IMR-90 (cell line): Measurements from ENCODE around the gene TENM3. TPM values are rescaled to one million over a fixed set of nuclear protein-coding genes. Genes with fewer than 3 reads are reported as not detected.

Experiments
- ATAC-seq: fragments of 200-7000 bp; cut with Tn5 transposase; 2 replicates; pipeline ENCODE4 v1.9.1; 2020; ENCODE audit warnings: low read depth, mild to moderate bottlenecking, moderate library complexity
- BruUV-seq: library from RNA; stranded (reverse); fragments of 400-500 nt; replicated peaks from 2 replicates; lab custom pipeline; 2021; lab: Mats Ljungman, UMichigan
- CTCF ChIA-PET: fragments of 300-600 bp; formaldehyde crosslinking; extraction: SDS; loops from one replicate; lab custom pipeline; 2021; ENCODE audit warnings: antibody characterized with exemption; lab: Yijun Ruan, JAX
- POLR2A ChIA-PET: fragments of 300-600 bp; sonication (Branson Sonifier 250); formaldehyde crosslinking; loops from one replicate; lab custom pipeline; 2022; ENCODE audit warnings: antibody characterized with exemption; ENCODE audit not compliant: unreplicated experiment; lab: Charles Lee
- DNase-seq: peaks from one replicate; pipeline ENCODE4 v3.0.0; 2013
- H2AFZ ChIP-seq: replicated peaks from 2 replicates; pipeline ENCODE3; 2013; ENCODE audit warnings: low read length, mild to moderate bottlenecking; ENCODE audit not compliant: poor library complexity
- H2AK5ac ChIP-seq: 2 replicates; pipeline ENCODE4 v1.6.1; 2013; ENCODE audit warnings: low read depth, low read length, inconsistent platforms
- H2AK9ac ChIP-seq: replicated peaks from 2 replicates; pipeline ENCODE3; 2013; ENCODE audit warnings: mild to moderate bottlenecking, low read depth, low read length, moderate library complexity; ENCODE audit not compliant: poor library complexity
- H2BK120ac ChIP-seq: 2 replicates; pipeline ENCODE4 v1.6.1; 2013; ENCODE audit warnings: low read depth, low read length, inconsistent platforms
- H2BK15ac ChIP-seq: 3 replicates; pipeline ENCODE4 v1.6.1; 2013; ENCODE audit warnings: low read depth, low read length, inconsistent platforms
- H2BK20ac ChIP-seq: 2 replicates; pipeline ENCODE4 v1.6.1; 2013; ENCODE audit warnings: low read depth, mild to moderate bottlenecking, inconsistent platforms, low read length, moderate library complexity
- H2BK5ac ChIP-seq: 2 replicates; pipeline ENCODE4 v1.6.1; 2013; ENCODE audit warnings: mild to moderate bottlenecking, low read depth, low read length, inconsistent platforms; ENCODE audit not compliant: poor library complexity, severe bottlenecking
- H3K14ac ChIP-seq: replicated peaks from 2 replicates; pipeline ENCODE4 v1.6.1; 2013; ENCODE audit warnings: low read depth, low read length, inconsistent platforms
- H3K18ac ChIP-seq: 2 replicates; pipeline ENCODE4 v1.6.1; 2013; ENCODE audit warnings: low read depth, low read length, control low read depth
- H3K23ac ChIP-seq: 2 replicates; pipeline ENCODE4 v1.6.1; 2013; ENCODE audit warnings: low read depth, low read length, inconsistent platforms
- H3K27ac ChIP-seq: 2 replicates; pipeline ENCODE4 v1.5.1; 2013; ENCODE audit warnings: mild to moderate bottlenecking, control low read depth, low read length; ENCODE audit not compliant: insufficient read depth
- H3K27me3 ChIP-seq: 2 replicates; pipeline ENCODE4 v1.6.1; 2013; ENCODE audit warnings: low read length; ENCODE audit not compliant: control insufficient read depth, insufficient read depth
- H3K36me3 ChIP-seq: 2 replicates; pipeline ENCODE4 v1.6.1; 2013; ENCODE audit warnings: low read length, mixed read lengths; ENCODE audit not compliant: control insufficient read depth, insufficient read depth
- H3K4ac ChIP-seq: 2 replicates; pipeline ENCODE4 v1.6.1; 2013; ENCODE audit warnings: low read depth, low read length, inconsistent platforms
- H3K4me1 ChIP-seq: 2 replicates; pipeline ENCODE4 v1.6.1; 2013; ENCODE audit warnings: low read length, mixed read lengths; ENCODE audit not compliant: control insufficient read depth, insufficient read depth
- H3K4me2 ChIP-seq: 2 replicates; pipeline ENCODE4 v1.6.1; 2013; ENCODE audit warnings: low read depth, mild to moderate bottlenecking, control low read depth, low read length, moderate library complexity
- H3K4me3 ChIP-seq: 2 replicates; pipeline ENCODE4 v1.5.1; 2013; ENCODE audit warnings: low read depth, mild to moderate bottlenecking, control low read depth, low read length, moderate library complexity; ENCODE audit not compliant: insufficient read depth
- H3K56ac ChIP-seq: 2 replicates; pipeline ENCODE4 v1.6.1; 2013; ENCODE audit warnings: low read length, inconsistent platforms; ENCODE audit not compliant: insufficient read depth; ENCODE audit errors: extremely low read depth
- H3K79me1 ChIP-seq, 2 experiments: 2 replicates each; pipeline ENCODE4 v1.6.1; 2013; ENCODE audit warnings: low read length in 2 of 2, inconsistent platforms in 1 of 2, low read depth in 1 of 2
- H3K9ac ChIP-seq: 2 replicates; pipeline ENCODE4 v1.6.1; 2013; ENCODE audit warnings: low read depth, low read length, control low read depth
- H3K9me1 ChIP-seq: 2 replicates; pipeline ENCODE4 v1.6.1; 2013; ENCODE audit warnings: low read length, inconsistent platforms; ENCODE audit not compliant: insufficient read depth
- H3K9me3 ChIP-seq: 2 replicates; pipeline ENCODE4 v1.6.1; 2013; ENCODE audit warnings: low read length; ENCODE audit not compliant: control insufficient read depth, insufficient read depth
- H4K20me1 ChIP-seq: 2 replicates; pipeline ENCODE4 v1.6.1; 2013; ENCODE audit warnings: low read length, inconsistent platforms; ENCODE audit not compliant: insufficient read depth
- H4K5ac ChIP-seq: 2 replicates; pipeline ENCODE4 v1.6.1; 2013; ENCODE audit warnings: mild to moderate bottlenecking, low read depth, low read length, control low read depth
- H4K8ac ChIP-seq, 2 experiments: 2 replicates each; pipeline ENCODE4 v1.6.1; 2013; ENCODE audit warnings: low read depth in 2 of 2, low read length in 2 of 2, control low read depth in 1 of 2, inconsistent platforms in 1 of 2
- H4K91ac ChIP-seq: 2 replicates; pipeline ENCODE4 v1.6.1; 2013; ENCODE audit warnings: low read depth, low read length, inconsistent platforms; ENCODE audit not compliant: insufficient read depth
- BHLHE40 ChIP-seq: fragments of 150-350 bp; IDR thresholded peaks from 2 replicates; pipeline ENCODE4 v1.6.1; 2016; ENCODE audit warnings: mild to moderate bottlenecking, low read depth, low read length
- ELK1 ChIP-seq: fragments of 150-350 bp; IDR thresholded peaks from 2 replicates; pipeline ENCODE4 v1.6.1; 2016; ENCODE audit warnings: low read depth, mild to moderate bottlenecking, low read length, moderate library complexity, borderline replicate concordance
- MAFK ChIP-seq: IDR thresholded peaks from 2 replicates; pipeline ENCODE4 v1.6.1; 2012; ENCODE audit warnings: low read depth, low read length, improper control_type of control experiment
- MAZ ChIP-seq: IDR thresholded peaks from 2 replicates; pipeline ENCODE4 v1.6.1; 2012; ENCODE audit warnings: low read depth, mild to moderate bottlenecking, low read length, improper control_type of control experiment, moderate library complexity, borderline replicate concordance
- MXI1 ChIP-seq: IDR thresholded peaks from 2 replicates; pipeline ENCODE4 v1.6.1; 2012; ENCODE audit warnings: low read depth, mild to moderate bottlenecking, low read length, moderate library complexity, borderline replicate concordance
- POLR2A ChIP-seq: IDR thresholded peaks from 2 replicates; pipeline ENCODE4 v1.6.1; 2012; ENCODE audit warnings: mild to moderate bottlenecking, low read depth, low read length
- RAD21 ChIP-seq: IDR thresholded peaks from 2 replicates; pipeline ENCODE4 v1.6.1; 2012; ENCODE audit warnings: low read length, improper control_type of control experiment
- RCOR1 ChIP-seq: IDR thresholded peaks from 2 replicates; pipeline ENCODE4 v1.6.1; 2012; ENCODE audit warnings: mild to moderate bottlenecking, low read length, improper control_type of control experiment; ENCODE audit not compliant: insufficient replicate concordance
- RFX5 ChIP-seq: IDR thresholded peaks from 2 replicates; pipeline ENCODE4 v1.8.0; 2012; ENCODE audit warnings: low read depth, mild to moderate bottlenecking, low read length, moderate library complexity
- WGBS, 2 experiments: methylation state at CpG; one replicate each; pipeline versions ENCODE4 v1.1.5 to v1.1.7; 2013; ENCODE audit warnings: missing lambda C conversion rate in 2 of 2; ENCODE audit not compliant: insufficient read length in 1 of 2; ENCODE audit errors: extremely low coverage in 2 of 2; 5-methylcytosine and 5-hydroxymethylcytosine counted together
- dilution Hi-C: fragments of 300-500 bp; cut with HindIII; formaldehyde crosslinking; loops from one replicate; pipeline ENCODE4 v1.14.3; 2018; ENCODE audit warnings: low sequenced_read_pairs; ENCODE audit not compliant: unreplicated experiment
- in situ Hi-C: fragments of 300-500 bp; cut with MboI; formaldehyde crosslinking; loops from 3 replicates; pipeline ENCODE4 v1.14.3; 2019; ENCODE audit warnings: low sequenced_read_pairs, inconsistent platforms, mixed read lengths
- intact Hi-C: fragments of 100-400 bp; cut with micrococcal nuclease; formaldehyde crosslinking; loops from 2 replicates; pipeline ENCODE4 v1.10.0; 2022
- polyA plus RNA-seq, 3 experiments: library from polyadenylated mRNA; depleted of rRNA; stranded (reverse); fragments of >200 nt; gene quantifications; 2 replicates each; pipeline ENCODE4 v1.2.3, GENCODE V29; 2012; ENCODE audit warnings: low replicate concordance in 1 of 3
- total RNA-seq: library from RNA; depleted of rRNA; stranded (reverse); fragments of >200 nt; gene quantifications from 2 replicates; pipeline ENCODE4 v1.2.3, GENCODE V29; 2012
- TF ChIP-seq, protein P1 (sequence below): fragments of 150-350 bp; IDR thresholded peaks from 2 replicates; pipeline ENCODE4 v1.6.1; 2017; ENCODE audit warnings: mild to moderate bottlenecking, antibody characterized with exemption, low read length, low read depth
- TF ChIP-seq, protein P2 (sequence below): conservative IDR thresholded peaks from 2 replicates; pipeline ENCODE4 v1.5.1; 2012; ENCODE audit warnings: mild to moderate bottlenecking, low read depth, low read length, improper control_type of control experiment

TENM3 gene
- total and polyA plus RNA-seq, 2 of the 4 experiments (the other 2 are of a cell fraction): 29.9 to 173 TPM

- no peak overlapping the region for H3K4me3 ChIP-seq
- dilution Hi-C loops (no loop called here), in situ Hi-C loops (no loop called here), intact Hi-C loops (no loop called here)
- POLR2A ChIA-PET: no interaction called here
- no peak overlapping the region for H4K5ac ChIP-seq
- H3K79me1 ChIP-seq: no peaks in the 10 kb centered on the region; a peak in 1 of 4 replicates
- WGBS, 2 experiments: no CpG with 5 or more reads among the region's 5 CpGs
- no peak for DNase-seq
- H3K27me3 ChIP-seq: no peaks in the 10 kb centered on the region
- no peak overlapping the region for H2AK9ac ChIP-seq
- no peak overlapping the region for H2AFZ ChIP-seq
- no peak overlapping the region for H3K4me2 ChIP-seq
- CTCF ChIA-PET: no interaction called here
- TF ChIP-seq ELK1: no peak
- no peak for TF ChIP-seq MAFK
- no peak for TF ChIP-seq MAZ
- TF ChIP-seq, protein P1, sequence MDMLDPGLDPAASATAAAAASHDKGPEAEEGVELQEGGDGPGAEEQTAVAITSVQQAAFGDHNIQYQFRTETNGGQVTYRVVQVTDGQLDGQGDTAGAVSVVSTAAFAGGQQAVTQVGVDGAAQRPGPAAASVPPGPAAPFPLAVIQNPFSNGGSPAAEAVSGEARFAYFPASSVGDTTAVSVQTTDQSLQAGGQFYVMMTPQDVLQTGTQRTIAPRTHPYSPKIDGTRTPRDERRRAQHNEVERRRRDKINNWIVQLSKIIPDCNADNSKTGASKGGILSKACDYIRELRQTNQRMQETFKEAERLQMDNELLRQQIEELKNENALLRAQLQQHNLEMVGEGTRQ: no peak
- TF ChIP-seq MXI1: no peak
- no peak for TF ChIP-seq RAD21
- no peak for TF ChIP-seq RFX5
- no peak for TF ChIP-seq POLR2A
- TF ChIP-seq BHLHE40: no peak
- no peak for TF ChIP-seq RCOR1
- TF ChIP-seq, protein P2, sequence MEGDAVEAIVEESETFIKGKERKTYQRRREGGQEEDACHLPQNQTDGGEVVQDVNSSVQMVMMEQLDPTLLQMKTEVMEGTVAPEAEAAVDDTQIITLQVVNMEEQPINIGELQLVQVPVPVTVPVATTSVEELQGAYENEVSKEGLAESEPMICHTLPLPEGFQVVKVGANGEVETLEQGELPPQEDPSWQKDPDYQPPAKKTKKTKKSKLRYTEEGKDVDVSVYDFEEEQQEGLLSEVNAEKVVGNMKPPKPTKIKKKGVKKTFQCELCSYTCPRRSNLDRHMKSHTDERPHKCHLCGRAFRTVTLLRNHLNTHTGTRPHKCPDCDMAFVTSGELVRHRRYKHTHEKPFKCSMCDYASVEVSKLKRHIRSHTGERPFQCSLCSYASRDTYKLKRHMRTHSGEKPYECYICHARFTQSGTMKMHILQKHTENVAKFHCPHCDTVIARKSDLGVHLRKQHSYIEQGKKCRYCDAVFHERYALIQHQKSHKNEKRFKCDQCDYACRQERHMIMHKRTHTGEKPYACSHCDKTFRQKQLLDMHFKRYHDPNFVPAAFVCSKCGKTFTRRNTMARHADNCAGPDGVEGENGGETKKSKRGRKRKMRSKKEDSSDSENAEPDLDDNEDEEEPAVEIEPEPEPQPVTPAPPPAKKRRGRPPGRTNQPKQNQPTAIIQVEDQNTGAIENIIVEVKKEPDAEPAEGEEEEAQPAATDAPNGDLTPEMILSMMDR: no peak
- no peak overlapping the region for H3K27ac ChIP-seq
- no peak overlapping the region for H3K4ac ChIP-seq
- H2BK20ac ChIP-seq: no peak overlapping the region
- no peak overlapping the region for H2BK5ac ChIP-seq
- H3K9ac ChIP-seq: no peak overlapping the region
- H4K8ac ChIP-seq: no peak overlapping the region
- no peaks in the 10 kb centered on the region for H3K9me3 ChIP-seq
- H3K18ac ChIP-seq: no peak overlapping the region
- no peaks in the 10 kb centered on the region for H3K36me3 ChIP-seq
- no peaks in the 10 kb centered on the region for H3K9me1 ChIP-seq
- no TSS peak for BruUV-seq
- no peak for ATAC-seq
- H3K56ac ChIP-seq: no peak overlapping the region
- H2AK5ac ChIP-seq: no peak overlapping the region
- H4K20me1 ChIP-seq: no peaks in the 10 kb centered on the region
- no peak overlapping the region for H4K91ac ChIP-seq
- no peaks in the 10 kb centered on the region for H3K4me1 ChIP-seq
- H2BK120ac ChIP-seq: no peak overlapping the region
- no peak overlapping the region for H3K23ac ChIP-seq
- H2BK15ac ChIP-seq: no peak overlapping the region
- H3K14ac ChIP-seq: no peak overlapping the region
Observed at GRCh38 chr4:182221987-182222386, 21.2 kb upstream of the TENM3 start.
